RPMI7951 (cell line): ENCODE data around the gene PRR15L. TPM values are rescaled to one million over a fixed set of nuclear protein-coding genes. Genes with fewer than 3 reads are reported as not detected.
"Not testable (repeated sequence)": the region's sequence is repeated elsewhere in the genome, so short reads cannot be mapped to it uniquely, and the experiment has no call there.

Source experiments
- DNase-seq: peaks from one replicate; pipeline ENCODE4 v3.0.0-alpha.2; 2012; ENCODE audit warnings: low read depth
- total RNA-seq: library from RNA; depleted of rRNA; stranded (reverse); fragments of >200 nt; shearing (Covaris generic); gene quantifications from 2 replicates; pipeline ENCODE4 v1.2.3, GENCODE V29; 2014; rRNA removed

The PRR15L gene, protein sequence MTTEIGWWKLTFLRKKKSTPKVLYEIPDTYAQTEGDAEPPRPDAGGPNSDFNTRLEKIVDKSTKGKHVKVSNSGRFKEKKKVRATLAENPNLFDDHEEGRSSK
- not detected in 2 replicates for total RNA-seq

DNA sequence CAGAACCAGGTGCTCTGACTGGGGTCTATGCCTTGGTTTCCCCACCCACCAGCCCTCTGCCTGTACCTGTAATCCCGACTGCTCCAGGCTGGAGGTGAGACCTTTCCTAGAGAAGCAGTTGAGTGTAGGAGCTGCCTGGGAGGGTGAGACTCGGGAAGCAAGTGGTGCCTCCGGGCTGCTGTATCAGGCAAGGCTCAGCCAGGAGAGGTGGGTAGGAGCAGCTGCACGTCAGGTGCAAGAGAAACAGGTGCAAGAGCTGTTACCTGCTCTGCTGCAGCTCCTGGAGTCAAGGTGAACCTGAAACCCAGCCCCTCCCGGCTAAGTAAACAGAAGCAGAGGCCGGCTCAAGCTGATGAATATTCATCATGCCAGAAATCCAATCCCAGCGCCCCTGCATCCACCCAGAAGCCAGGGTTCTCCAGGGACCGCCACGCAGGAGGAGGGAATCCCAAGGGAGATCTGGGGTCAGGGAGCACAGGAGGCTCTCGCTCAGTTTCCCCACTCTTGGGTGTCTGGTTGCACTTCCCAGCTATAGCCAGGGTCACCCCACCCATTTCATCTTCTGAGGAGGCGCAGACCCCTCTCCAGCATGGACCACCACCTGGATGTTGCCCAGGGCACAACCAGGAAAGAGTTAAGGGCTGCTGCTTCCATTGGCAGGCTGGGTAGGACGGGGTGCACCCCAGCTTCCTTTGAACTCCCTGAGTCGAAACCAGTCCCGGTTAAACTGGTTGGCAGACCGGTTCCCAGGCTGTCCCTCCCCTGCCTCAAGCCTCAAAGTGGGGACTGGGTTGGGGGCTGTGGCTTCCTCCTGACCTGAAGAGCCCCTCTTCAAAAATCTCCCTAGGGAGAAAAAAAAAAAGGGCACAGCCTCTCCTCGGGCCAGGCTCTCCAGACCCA, at the start of gene PRR15L:
TSS of gene PRR15L (minus strand) at position 293 of the 900 bp plus-strand sequence. CDS start 4,649 bp downstream, outside the sequence.
- no peak for DNase-seq

DNA sequence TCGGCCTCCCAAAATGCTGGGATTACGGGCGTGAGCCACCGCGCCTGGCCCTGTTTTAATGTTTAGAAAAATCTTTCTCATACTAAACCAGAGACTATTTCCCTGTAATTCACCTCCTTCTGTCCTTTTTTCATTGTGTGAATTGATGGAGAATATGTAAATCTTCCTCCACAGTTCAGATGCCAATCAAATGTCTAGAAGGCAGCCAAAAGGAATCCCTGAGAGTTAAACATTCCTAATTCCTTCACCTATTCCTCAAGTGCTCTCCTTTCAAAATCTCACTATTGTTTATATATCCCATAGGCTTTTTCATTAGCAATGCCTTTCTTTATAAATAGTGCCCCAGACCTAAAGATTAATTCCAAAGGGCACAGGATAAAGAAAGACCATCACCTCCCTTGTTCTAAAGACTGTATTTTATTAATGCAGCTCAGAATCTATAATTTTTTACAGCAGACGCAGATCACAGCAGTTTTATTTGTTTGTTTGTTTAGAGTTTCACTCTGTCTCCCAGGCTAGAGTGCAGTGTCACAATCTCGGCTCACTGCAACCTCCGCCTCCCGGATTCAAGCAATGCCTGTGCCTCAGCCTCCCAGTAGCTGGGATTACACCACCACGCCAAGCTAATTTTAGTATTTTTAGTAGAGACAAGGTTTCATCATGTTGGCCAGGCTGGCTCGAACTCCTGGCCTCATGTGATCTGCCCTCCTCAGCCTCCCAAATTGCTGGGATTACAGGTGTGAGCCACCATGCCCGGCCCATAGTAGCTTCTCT, 49.4 kb upstream of the PRR15L start:
- DNase-seq = no peak

- DNase-seq = no peak
Observed at GRCh38 chr17:48004983-48005382, 47.3 kb upstream of the PRR15L start.

GRCh38 chr17:48003417-48004151, 45.9 kb upstream of the PRR15L start:
- no peak for DNase-seq

DNA sequence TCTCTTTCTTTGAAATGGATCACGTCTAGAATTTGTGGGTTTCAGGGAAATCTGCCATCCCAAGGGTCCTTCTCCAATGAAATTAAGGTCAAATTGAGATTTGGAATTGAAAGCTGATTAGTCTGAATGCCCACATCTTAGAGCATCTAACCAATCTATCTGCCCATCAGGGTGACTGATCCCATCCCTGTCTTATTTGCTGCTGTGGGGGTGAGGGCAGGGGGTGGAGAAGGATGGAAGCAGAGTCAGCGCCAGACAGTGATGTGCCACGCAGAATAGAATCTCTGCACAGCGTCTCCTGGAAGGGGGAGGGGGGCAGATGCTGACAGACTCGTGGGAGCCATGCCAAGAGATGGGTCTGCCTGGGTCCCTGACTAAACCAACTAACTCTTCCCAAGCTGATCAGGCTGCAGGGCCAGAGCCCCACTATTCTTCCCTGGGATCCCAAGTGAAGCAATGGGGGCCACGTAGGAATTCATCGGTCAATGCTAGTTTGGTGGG, 45.3 kb upstream of the PRR15L start:
- peak; percentile 31 for DNase-seq

DNA sequence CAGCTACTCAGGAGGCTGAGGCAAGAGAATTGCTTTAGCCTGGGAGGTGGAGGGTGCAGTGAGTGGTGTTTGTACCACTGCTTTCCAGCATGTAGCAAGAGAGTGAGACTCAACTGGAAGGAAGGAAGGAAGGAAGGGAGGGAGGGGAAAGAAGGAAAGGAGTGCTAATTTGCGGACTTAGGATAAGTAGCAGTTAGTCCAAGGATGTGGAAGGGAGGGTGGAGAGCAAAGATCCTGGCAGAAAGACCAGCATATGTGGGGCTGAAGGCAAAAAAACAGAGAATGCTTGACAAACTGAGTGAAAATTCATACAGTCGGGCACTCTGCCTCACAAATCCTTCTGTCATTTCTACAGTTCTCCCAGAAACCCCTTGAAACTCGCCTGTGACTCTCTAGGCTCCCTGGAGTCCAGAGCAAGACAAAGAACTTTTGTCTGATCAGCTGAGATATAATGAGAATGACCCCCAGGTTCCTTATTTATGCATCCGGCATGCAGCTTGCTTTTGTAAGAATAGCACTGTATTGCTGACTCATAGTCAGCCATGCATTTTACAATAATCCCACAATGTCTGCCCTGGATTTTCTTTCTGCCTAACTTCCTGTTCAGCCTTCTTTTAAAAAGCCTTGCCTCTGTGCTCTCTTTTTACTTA, 44.7 kb upstream of the PRR15L start:
- DNase-seq = peak; percentile 84

DNA sequence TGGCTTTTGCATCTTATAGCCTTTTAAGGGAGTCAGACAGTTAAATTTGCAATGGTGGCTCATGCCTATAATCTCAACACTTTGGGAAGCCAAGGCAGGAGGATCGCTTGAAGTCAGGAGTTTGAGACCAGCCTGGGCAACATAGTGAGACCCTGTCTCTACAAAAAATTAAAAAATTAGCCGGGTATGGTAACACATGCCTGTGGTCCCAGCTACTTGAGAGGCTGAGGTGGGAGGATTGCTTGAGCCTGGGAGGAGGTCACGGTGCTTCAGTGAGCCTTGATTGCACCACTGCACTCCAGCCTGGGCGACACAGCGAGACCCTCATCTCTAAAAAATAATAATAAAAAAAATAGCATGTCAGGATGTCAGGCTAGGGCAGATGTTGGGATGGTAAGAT, 44.0 kb upstream of the PRR15L start:
- not testable (repeated sequence) for DNase-seq

DNA sequence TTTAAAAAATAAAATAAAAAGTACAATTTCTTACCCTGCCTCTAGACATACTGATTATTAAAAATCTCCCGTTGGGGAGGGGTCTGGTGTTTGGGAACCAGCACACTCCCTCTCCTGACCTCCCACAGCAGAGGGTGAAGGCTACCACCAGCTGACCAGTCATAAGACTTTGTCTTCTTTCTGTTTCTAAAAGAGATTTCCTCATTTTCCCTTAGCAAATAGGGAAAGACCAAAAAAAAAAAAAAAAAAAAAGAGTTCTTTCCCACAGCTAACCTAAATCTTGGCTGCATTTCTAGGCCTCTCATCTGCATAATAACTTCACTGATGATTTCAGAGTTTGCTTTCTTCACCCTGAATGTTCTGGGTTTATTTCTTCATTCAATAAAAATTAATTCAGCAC, 43.5 kb upstream of the PRR15L start:
- no peak for DNase-seq

- DNase-seq = no peak
Observed at GRCh38 chr17:47999582-47999981, 41.9 kb upstream of the PRR15L start.

- DNase-seq = no peak
Observed at GRCh38 chr17:47998044-47998443, 40.4 kb upstream of the PRR15L start.

DNA sequence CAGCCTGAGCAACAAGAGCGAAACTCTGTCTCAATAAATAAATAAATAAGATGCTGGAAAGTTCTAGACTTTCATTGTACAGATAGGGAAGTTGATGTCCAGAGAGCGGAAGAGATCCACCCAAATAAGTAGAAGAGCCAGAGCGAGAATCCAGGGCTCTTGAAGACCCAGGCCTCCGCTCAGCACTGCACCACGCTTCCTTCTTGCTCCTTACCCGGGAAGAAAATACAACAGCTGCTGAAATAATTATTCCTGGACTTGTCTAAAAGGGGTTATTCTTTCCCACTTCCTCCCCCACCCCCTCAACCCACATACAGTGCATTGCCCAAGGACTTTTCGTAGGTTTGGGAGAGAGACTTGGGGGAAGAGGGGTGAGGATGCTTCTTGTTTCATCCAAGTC, 39.9 kb upstream of the PRR15L start:
- DNase-seq = no peak

DNA sequence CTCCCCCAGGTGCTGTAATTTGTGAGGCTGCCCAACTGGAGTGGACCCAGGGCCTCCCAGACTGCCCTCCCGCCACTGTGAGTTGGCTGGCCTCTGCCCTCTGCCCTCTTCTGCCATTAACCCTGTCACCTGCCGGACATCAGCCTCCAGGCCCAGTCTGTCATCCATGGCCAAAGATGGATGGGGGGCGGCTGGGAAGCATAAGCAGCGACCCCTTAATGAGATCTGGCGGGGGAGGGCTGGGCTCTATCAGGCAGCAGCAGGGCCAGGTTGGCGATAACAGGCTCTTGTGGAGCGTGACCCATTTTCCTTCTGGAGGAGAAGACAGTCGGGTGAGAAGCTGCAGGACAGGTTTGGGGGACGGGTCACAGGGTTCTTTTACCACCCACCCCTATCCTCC, 38.5 kb upstream of the PRR15L start:
- DNase-seq = no peak

DNA sequence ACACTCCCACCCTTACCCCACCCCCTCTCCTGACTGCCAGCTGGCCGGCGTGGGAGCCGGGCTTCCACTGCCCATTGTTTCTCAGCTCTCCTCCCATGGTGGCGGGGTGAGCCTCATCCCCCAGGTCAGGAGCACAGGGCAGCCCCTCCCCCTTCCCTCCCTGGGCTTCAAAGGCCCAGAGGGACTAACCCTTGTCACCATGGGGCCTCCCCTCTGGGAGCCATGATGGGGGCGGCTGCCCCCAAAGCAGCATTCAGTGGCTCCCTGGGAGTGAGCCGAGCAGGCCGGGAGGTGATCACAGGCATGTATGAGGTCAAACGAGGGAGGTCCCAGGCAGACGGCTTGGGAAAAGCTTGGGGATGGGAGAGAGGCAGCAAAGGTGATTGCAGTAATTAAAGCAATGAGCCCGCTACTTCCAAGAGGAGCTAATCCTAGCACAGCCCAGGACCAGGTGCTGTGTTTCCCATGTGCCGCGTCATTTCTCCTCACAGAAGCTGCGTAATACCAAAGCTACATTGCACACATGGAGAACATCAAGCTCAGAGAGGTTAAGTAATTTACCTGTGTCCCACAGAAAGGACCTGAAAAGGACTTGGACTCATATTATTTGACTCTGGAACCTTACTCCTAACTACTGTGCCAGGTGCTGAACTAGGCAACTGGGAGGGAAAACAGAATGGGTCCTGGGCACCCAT, 37.7 kb upstream of the PRR15L start:
- DNase-seq = no peak

DNA sequence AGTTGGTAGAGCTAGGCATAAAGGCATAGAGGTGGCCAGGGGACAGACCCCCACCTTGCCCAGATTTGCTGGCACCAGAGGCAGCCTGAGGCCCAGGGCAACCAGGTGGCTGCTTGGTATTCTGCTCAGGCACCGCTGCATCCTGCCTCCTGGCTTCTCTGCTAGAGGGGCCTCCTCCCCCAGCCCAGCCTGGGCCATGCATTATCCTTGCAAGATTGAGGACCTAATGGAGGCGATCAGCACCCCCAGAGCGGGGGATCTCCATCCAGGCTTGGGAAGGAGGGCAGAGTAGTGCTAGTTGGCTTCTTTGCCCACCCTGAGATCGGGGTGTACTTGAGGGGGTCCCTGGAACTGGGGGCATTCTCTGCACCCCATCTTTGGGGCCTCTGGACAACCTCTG, 37.0 kb upstream of the PRR15L start:
- DNase-seq = no peak

DNA sequence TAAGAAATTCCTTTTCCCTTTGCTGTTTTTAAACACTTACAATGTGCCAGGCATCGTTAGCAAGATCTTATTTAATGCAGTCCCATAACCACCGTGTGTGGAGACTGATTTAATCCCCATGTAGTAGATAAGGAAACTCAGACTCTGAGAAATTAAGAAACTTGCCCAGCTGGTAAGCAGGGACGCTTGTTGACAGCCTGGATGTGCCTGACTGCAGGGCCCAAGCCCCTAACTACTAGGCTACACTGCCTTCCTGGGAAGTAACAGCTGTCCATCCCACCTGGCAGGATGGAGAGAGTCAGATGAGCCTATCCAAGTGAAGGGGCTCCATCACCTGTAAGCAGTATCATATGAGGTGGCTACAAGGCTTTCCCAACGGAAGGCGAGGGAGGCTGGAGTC, 36.3 kb upstream of the PRR15L start:
- DNase-seq = no peak

- no peak for DNase-seq
Observed at GRCh38 chr17:47993031-47993564, 35.4 kb upstream of the PRR15L start.

- no peak for DNase-seq
Observed at GRCh38 chr17:47992216-47992615, 34.5 kb upstream of the PRR15L start.

DNA sequence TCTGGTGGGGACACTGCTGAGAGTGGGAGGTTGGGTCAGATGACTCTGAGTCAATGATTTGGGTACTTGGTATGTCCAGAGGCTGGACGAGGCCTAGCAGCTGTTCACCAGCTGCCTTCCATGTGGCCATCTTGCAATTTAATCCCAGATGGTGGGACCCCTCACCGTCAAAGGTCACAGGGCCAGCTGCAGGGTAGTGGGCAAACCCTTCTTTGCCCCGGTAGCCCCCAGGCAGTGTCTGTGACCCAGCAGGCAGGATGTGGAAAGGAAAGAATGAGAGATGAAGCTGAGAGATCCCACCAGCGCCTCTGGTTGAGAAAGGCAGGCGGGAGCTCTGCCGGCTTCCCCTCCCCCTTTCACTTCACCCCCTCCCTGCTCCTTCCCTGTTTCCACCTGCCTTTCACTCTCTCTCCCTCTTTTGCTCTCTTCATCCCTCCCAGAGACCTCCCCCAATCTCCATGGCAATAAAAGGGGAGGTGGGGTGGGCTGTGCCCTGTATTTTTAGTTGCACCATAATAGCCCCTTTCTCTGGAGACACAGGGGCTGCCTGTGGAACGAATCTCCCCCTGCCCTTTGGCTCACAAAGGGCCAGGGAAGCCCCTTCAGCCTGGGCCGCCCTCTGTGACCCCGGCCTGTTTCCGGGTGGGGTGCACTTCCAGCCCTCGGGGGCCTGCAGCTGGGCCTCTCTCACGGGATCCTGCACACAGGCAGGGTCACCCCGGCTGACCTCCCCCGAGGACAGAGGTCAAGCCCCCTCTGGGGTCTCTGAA, 33.5 kb upstream of the PRR15L start:
- DNase-seq = peak; percentile 79

DNA sequence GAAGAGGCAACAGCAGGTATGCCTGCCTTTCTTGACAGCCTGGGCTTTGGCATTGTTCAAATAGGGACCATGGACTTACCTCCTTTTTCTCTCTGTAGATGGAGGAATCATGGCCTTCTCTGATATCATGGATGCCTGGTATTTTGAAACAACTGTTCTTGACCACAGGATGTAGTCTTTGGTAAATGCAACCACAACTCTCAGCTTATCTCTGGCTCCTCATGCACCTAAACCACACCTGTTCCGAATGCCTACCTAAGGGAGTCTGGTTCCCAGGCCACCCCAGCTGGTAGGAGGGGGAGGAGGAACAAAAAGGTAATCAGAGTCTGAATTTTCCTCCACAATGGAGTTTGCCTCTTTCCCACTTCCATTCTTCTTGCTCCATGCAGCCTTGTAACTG, 32.0 kb upstream of the PRR15L start:
- no peak for DNase-seq

DNA sequence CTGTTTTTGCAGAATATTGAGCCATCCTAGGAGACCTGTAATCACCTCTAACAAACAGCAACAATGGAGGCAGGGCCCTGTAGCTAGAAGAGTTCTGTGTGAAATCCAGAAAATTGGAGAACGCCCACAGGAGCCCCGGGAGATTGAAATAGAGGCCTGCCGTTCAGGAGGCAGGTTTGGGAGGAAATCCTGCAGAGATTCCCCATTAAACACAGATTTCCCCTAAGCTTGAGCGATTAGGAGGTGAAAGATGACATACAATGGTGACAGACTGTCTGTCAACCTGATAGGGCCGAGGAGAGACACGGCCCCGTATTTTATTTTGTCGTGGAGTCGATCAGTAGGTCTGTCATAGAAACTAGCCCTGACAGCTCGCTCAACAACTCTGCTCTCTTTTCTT, 31.5 kb upstream of the PRR15L start:
- DNase-seq = no peak
